Breast epithelium (tissue), 4 donors: Measurements from ENCODE around the gene CMPK2. TPM values are rescaled to one million over a fixed set of nuclear protein-coding genes. Genes with fewer than 3 reads are reported as not detected.
"Not testable (repeated sequence)": the region's sequence is repeated elsewhere in the genome, so short reads cannot be mapped to it uniquely, and the experiment has no call there.

Experiments used
- DNase-seq, 2 donors: peaks; one replicate each; pipeline ENCODE4 v3.0.0-alpha.2; 2019; ENCODE audit warnings: low spot score in 2 of 2
- H3K27ac ChIP-seq, 2 donors: fragments of 200-600 bp; sonication (generic) in 1 of 2; one replicate each; pipeline ENCODE4 v1.5.1; 2016 to 2019; ENCODE audit warnings: mild to moderate bottlenecking in 1 of 2
- H3K27me3 ChIP-seq, 2 donors: fragments of 200-600 bp; sonication (generic) in 1 of 2; one replicate each; pipeline versions ENCODE4 v1.5.1 to v1.6.0; 2017 to 2019; ENCODE audit warnings: control low read depth in 1 of 2, mild to moderate bottlenecking in 1 of 2
- H3K36me3 ChIP-seq: fragments of 200-600 bp; one replicate; pipeline ENCODE4 v1.5.1; 2019
- H3K4me1 ChIP-seq, 2 donors: fragments of 200-600 bp; sonication (generic); one replicate each; pipeline ENCODE4 v1.5.1; 2016 to 2019; ENCODE audit warnings: control low read depth in 1 of 2
- H3K4me3 ChIP-seq, 3 donors: fragments of 200-600 bp; sonication (generic); 1 replicate in 2 of 3; 2 replicates in 1 of 3; pipeline ENCODE4 v1.5.1; 2016 to 2019; ENCODE audit warnings: mild to moderate bottlenecking in 3 of 3, moderate library complexity in 2 of 3
- H3K9me3 ChIP-seq, 2 donors: fragments of 200-600 bp; sonication (generic) in 1 of 2; one replicate each; pipeline ENCODE4 v1.5.1; 2016 to 2019; ENCODE audit warnings: control low read depth in 1 of 2
- POLR2A ChIP-seq: fragments of 450-650 bp; IDR thresholded peaks from one replicate; pipeline ENCODE4 v1.6.1; 2016; ENCODE audit warnings: antibody characterized with exemption, mild to moderate bottlenecking, moderate library complexity
- POLR2AphosphoS5 ChIP-seq, 3 donors: sonication (generic); formaldehyde crosslinking; IDR thresholded peaks; one replicate each; pipeline ENCODE4 v1.6.1; 2017; ENCODE audit warnings: antibody characterized with exemption in 3 of 3
- intact Hi-C: fragments of 100-400 bp; cut with DNase I; formaldehyde crosslinking; loops from one replicate; pipeline ENCODE4 v1.15.1; 2023; ENCODE audit warnings: low total_unique reads
- total RNA-seq, 3 donors: library from RNA; depleted of rRNA; stranded (reverse); fragments of >200 nt; gene quantifications; one replicate each; pipeline ENCODE4 v1.1.0, GENCODE V29; 2016
- TF ChIP-seq, protein P1 (sequence below), 3 donors: fragments of 450-650 bp; IDR thresholded peaks; one replicate each; pipeline ENCODE4 v1.5.1; 2016 to 2017; ENCODE audit warnings: antibody characterized with exemption in 3 of 3, mild to moderate bottlenecking in 3 of 3, moderate library complexity in 3 of 3

The CMPK2 gene
- total RNA-seq, 3 donors from 2014 or later = 3.3 to 4.2 (median 4.0) TPM

DNA sequence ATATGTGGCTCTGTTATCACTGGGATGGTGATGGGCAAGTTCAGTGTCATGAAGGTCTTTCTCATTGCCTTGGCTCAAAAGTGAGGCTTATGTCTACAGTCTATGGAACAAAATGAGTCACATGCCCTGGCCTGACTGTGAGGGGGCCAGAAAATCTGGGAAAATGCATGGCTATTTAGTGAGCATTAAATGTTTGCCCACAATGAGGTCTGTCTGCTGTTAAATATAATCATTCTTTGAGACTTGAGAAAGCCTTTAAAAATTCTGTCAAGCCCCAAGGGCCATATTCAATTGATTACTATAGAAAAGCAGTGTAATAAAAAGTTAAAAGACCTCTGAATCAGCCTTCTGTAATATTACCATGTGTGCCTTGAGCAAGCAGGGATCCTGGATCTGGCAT lies 46.0 kb upstream of the CMPK2 start:
- Histone ChIP-seq H3K4me3 (no peak overlapping the region), H3K9me3 (no peaks in the 10 kb centered on the region), H3K4me1 (no peaks in the 10 kb centered on the region), H3K27me3 (no peaks in the 10 kb centered on the region), H3K36me3 (no peaks in the 10 kb centered on the region), H3K27ac (no peak overlapping the region)
- TF ChIP-seq POLR2AphosphoS5 (IDR thresholded peaks at IDR 0.05) (no peak), POLR2A (no peak)
- TF ChIP-seq, protein P1, sequence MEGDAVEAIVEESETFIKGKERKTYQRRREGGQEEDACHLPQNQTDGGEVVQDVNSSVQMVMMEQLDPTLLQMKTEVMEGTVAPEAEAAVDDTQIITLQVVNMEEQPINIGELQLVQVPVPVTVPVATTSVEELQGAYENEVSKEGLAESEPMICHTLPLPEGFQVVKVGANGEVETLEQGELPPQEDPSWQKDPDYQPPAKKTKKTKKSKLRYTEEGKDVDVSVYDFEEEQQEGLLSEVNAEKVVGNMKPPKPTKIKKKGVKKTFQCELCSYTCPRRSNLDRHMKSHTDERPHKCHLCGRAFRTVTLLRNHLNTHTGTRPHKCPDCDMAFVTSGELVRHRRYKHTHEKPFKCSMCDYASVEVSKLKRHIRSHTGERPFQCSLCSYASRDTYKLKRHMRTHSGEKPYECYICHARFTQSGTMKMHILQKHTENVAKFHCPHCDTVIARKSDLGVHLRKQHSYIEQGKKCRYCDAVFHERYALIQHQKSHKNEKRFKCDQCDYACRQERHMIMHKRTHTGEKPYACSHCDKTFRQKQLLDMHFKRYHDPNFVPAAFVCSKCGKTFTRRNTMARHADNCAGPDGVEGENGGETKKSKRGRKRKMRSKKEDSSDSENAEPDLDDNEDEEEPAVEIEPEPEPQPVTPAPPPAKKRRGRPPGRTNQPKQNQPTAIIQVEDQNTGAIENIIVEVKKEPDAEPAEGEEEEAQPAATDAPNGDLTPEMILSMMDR (IDR thresholded peaks at IDR 0.05) = no peak
- intact Hi-C loops = loop anchor here (10.0 kb wide), 1 partner anchor 93 kb away; no protein-coding TSS in a partner anchor
- DNase-seq = no peak

GRCh38 chr2:6909431-6910385 lies 44.0 kb upstream of the CMPK2 start:
- Histone ChIP-seq H3K36me3 (no peaks in the 10 kb centered on the region), H3K4me3 (no peak overlapping the region), H3K4me1 (no peaks in the 10 kb centered on the region), H3K27me3 (no peaks in the 10 kb centered on the region), H3K27ac (no peak overlapping the region), H3K9me3 (no peaks in the 10 kb centered on the region)
- no peak for DNase-seq
- intact Hi-C loops = loop anchor here (10.0 kb wide), 1 partner anchor 95 kb away; no protein-coding TSS in a partner anchor
- TF ChIP-seq, protein P1 (IDR thresholded peaks at IDR 0.05) = no peak
- TF ChIP-seq POLR2AphosphoS5 (IDR thresholded peaks at IDR 0.05) (no peak), POLR2A (no peak)

DNA sequence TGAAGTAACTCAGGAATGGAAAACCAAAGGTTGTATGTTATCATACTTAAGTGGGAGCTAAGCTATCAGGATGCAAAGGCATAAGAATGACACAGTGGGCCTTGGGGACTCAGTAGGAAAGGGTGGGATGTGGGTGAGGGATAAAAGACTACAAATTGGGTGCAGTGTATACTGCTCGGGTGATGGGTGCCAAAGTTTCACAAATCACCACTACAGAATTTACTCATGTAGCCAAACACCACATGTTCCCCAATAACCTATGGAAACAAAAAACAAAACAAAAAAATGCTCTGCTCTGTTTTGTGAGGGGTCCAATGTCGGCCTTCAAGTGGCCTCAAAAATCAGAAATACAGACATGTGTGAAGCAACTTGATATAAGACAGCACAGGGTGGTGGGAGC lies 42.6 kb upstream of the CMPK2 start:
- no peak overlapping the region for H3K4me3 ChIP-seq
- intact Hi-C loops = no loop called here
- H3K9me3 ChIP-seq = no peaks in the 10 kb centered on the region
- H3K4me1 ChIP-seq = no peaks in the 10 kb centered on the region
- no peaks in the 10 kb centered on the region for H3K36me3 ChIP-seq
- no peak for DNase-seq
- TF ChIP-seq POLR2AphosphoS5 (IDR thresholded peaks at IDR 0.05) (no peak), POLR2A (no peak)
- TF ChIP-seq, protein P1 (IDR thresholded peaks at IDR 0.05) = no peak
- H3K27ac ChIP-seq = no peak overlapping the region
- H3K27me3 ChIP-seq = no peaks in the 10 kb centered on the region

DNA sequence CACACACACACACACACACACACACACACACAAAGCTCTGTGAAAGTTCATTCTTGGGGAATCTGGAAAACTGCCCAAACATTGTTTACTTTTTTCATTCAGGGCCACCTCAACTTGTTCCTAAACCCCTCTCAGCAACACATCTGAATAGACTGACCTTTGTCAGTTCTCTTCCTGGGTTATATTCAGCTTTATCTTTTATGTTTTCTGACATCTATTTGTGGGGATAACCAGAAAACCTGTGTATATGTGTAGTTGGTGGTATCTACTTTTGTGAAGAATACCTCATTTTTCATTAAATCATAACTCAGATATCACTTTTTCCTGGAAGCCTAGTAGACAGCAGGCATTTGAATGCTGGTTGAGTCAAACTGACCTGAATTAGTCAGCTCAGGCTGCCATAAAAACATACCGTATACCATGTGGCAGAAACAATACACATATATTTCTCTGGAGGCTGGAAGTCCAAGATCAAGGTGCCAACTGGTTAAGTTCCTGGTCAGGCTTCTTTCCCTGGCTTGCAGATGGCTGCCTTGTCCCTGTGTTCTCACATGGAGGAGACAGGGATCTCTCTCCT lies 40.5 kb upstream of the CMPK2 start:
- TF ChIP-seq POLR2A = no peak
- TF ChIP-seq, protein P1 (IDR thresholded peaks at IDR 0.05) = no peak
- no peak for TF ChIP-seq POLR2AphosphoS5 (IDR thresholded peaks at IDR 0.05)
- Histone ChIP-seq H3K4me1 (no peaks in the 10 kb centered on the region), H3K27me3 (no peaks in the 10 kb centered on the region), H3K9me3 (no peaks in the 10 kb centered on the region), H3K27ac (no peak overlapping the region), H3K4me3 (no peak overlapping the region), H3K36me3 (no peaks in the 10 kb centered on the region)
- intact Hi-C loops = no loop called here
- DNase-seq = no peak

- Histone ChIP-seq H3K4me1 (no peaks in the 10 kb centered on the region), H3K27me3 (no peaks in the 10 kb centered on the region), H3K9me3 (no peaks in the 10 kb centered on the region), H3K27ac (no peak overlapping the region), H3K36me3 (no peaks in the 10 kb centered on the region), H3K4me3 (no peak overlapping the region)
- DNase-seq = no peak
- TF ChIP-seq, protein P1 (IDR thresholded peaks at IDR 0.05) = no peak
- no peak for TF ChIP-seq POLR2A
- TF ChIP-seq POLR2AphosphoS5 (IDR thresholded peaks at IDR 0.05) = no peak
- intact Hi-C loops = no loop called here
These were observed 40.0 kb upstream of the CMPK2 start for GRCh38 chr2:6905668-6906067.

DNA sequence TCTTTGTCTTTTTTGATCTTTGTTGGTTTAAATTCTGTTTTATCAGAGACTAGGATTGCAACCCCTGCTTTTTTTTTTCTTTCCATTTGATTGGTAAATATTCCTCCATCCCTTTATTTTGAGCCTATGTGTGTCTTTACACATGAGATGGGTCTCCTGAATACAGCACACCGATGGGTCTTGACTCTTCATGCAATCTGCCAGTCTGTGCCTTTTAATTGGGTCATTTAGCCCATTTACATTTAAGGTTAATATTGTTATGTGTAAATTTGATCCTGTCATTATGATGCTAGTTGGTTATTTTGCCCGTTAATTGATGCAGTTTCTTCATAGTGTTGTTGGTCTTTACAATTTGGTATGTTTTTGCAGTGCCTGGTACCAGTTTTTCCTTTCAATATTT lies 36.9 kb upstream of the CMPK2 start:
- intact Hi-C loops = not testable (repeated sequence)

More for the DNA sequence above, 36.9 kb upstream of the CMPK2 start:
- H3K4me1 ChIP-seq, H3K27me3 ChIP-seq, H3K4me3 ChIP-seq, DNase-seq, H3K36me3 ChIP-seq, H3K27ac ChIP-seq, H3K9me3 ChIP-seq: not testable (repeated sequence)
